GM19025 (cell line): ENCODE results near the gene SCGB1A1.

Experiments used
- ATAC-seq: cut with Tn5 transposase; IDR thresholded peaks from one replicate; pipeline ENCODE4 v1.9.1; 2021; ENCODE audit warnings: mild to moderate bottlenecking, low read depth, moderate library complexity; ENCODE audit not compliant: unreplicated experiment

The SCGB1A1 gene

DNA sequence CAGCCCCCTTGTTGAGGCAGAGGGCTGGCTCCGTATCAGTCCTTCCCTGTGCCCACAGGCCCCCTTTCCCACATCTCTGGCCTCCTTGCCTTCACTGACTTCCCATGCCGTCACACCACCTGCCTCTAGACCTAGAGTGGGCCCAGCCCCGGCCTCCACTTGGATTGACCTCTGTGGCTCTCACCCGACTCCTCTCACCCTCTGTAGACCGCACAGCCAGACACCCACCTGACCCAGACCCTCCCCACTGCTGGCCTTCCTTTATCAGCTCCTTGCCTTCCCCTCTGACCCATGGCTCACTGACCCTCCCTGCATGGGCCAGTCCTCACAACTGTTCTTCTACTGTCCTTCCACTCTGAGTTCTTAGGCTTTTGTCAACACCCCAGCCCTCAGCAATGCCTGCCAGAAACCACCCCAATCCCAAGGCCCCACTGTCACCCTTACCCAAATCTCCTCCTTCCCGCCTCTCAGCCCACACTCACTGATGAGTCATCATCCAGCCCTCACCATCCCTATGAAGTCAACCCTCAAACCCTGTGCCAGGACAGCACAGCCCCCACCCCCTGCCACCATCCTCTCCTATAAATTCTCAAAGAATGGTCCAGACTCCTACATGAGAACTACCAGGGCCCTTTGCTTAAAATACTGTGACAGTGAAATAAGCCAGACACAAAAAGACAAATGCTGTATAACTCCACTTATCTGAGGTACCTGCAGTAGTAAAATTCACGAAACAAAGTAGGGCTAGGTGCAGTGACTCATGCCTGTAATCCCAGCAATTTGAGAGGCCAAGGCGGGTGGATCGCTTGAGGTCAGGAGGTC lies 53.4 kb downstream of the SCGB1A1 start:
- ATAC-seq, result no peak
